Loucy (cell line): Measurements from ENCODE around the gene TOM1L2.

Experiments
- H2AFZ ChIP-seq: fragments of 200-600 bp; sonication (generic); 2 replicates; pipeline ENCODE4 v1.6.0; 2016; ENCODE audit warnings: antibody characterized with exemption, mild to moderate bottlenecking, low read length, moderate library complexity
- H3F3A ChIP-seq: fragments of 200-600 bp; 2 replicates; pipeline ENCODE4 v1.6.0; 2016; ENCODE audit warnings: antibody characterized with exemption, low read depth, mild to moderate bottlenecking
- H3K27me3 ChIP-seq: fragments of 200-600 bp; sonication (generic); 2 replicates; pipeline ENCODE4 v1.6.1; 2014; ENCODE audit warnings: low read length, mild to moderate bottlenecking; ENCODE audit not compliant: insufficient read depth, poor library complexity, severe bottlenecking
- H3K36me3 ChIP-seq: fragments of 200-600 bp; sonication (generic); 2 replicates; pipeline ENCODE4 v1.6.1; 2016; ENCODE audit warnings: low read length; ENCODE audit not compliant: insufficient read depth
- H3K4me1 ChIP-seq: fragments of 200-600 bp; sonication (generic); 2 replicates; pipeline ENCODE4 v1.5.1; 2014; ENCODE audit warnings: low read length, mild to moderate bottlenecking; ENCODE audit not compliant: insufficient read depth, poor library complexity, severe bottlenecking
- H3K4me2 ChIP-seq: fragments of 200-600 bp; sonication (generic); 2 replicates; pipeline ENCODE4 v1.6.0; 2014; ENCODE audit warnings: antibody characterized with exemption, low read length, low read depth, mild to moderate bottlenecking; ENCODE audit not compliant: poor library complexity, severe bottlenecking
- H3K4me3 ChIP-seq: fragments of 200-600 bp; sonication (generic); 2 replicates; pipeline ENCODE4 v1.5.1; 2014; ENCODE audit warnings: low read length, mild to moderate bottlenecking, mixed read lengths; ENCODE audit not compliant: poor library complexity, severe bottlenecking
- H3K79me2 ChIP-seq: fragments of 200-600 bp; sonication (generic); 2 replicates; pipeline ENCODE4 v1.6.1; 2014; ENCODE audit warnings: low read length; ENCODE audit not compliant: insufficient read depth
- H3K9ac ChIP-seq: fragments of 200-600 bp; sonication (generic); 2 replicates; pipeline ENCODE4 v1.6.0; 2014; ENCODE audit warnings: mild to moderate bottlenecking, low read depth, low read length, moderate library complexity; ENCODE audit not compliant: poor library complexity, severe bottlenecking
- H3K9me2 ChIP-seq: fragments of 200-600 bp; sonication (generic); replicated peaks from 2 replicates; pipeline ENCODE4 v1.6.1; 2016; ENCODE audit warnings: low read depth, low read length, mixed read lengths
- H3K9me3 ChIP-seq: fragments of 200-600 bp; sonication (generic); 2 replicates; pipeline ENCODE4 v1.6.1; 2014; ENCODE audit warnings: mild to moderate bottlenecking, antibody characterized with exemption, low read length, low read depth; ENCODE audit not compliant: insufficient read depth
- H4K20me1 ChIP-seq: fragments of 200-600 bp; sonication (generic); 2 replicates; pipeline ENCODE4 v1.6.0; 2014; ENCODE audit warnings: antibody characterized with exemption, low read length, mild to moderate bottlenecking; ENCODE audit not compliant: insufficient read depth, poor library complexity, severe bottlenecking
- CTCF ChIP-seq: fragments of 200-600 bp; sonication (generic); conservative IDR thresholded peaks from 2 replicates; pipeline ENCODE4 v1.5.1; 2014; ENCODE audit warnings: mild to moderate bottlenecking, antibody characterized with exemption, low read length
- EZH2phosphoT487 ChIP-seq: fragments of 200-600 bp; IDR thresholded peaks from 2 replicates; pipeline ENCODE4 v1.6.1; 2018; ENCODE audit warnings: antibody characterized with exemption, mild to moderate bottlenecking, moderate library complexity, borderline replicate concordance

The TOM1L2 gene

GRCh38 chr17:17906418-17907215, 65.6 kb downstream of the TOM1L2 start:
- Histone ChIP-seq H2AFZ (no peak overlapping the region), H3K4me3 (no peak overlapping the region), H4K20me1 (no peaks in the 10 kb centered on the region), H3K9ac (no peak overlapping the region), H3K79me2 (no peaks in the 10 kb centered on the region), H3K36me3 (no peaks in the 10 kb centered on the region), H3K27me3 (no peaks in the 10 kb centered on the region), H3K9me2 (no peaks in the 10 kb centered on the region), H3K4me1 (no peaks in the 10 kb centered on the region), H3F3A (no peaks in the 10 kb centered on the region), H3K4me2 (no peak overlapping the region), H3K9me3 (no peaks in the 10 kb centered on the region)
- TF ChIP-seq EZH2phosphoT487 = no peak
- TF ChIP-seq CTCF = no peak

- Histone ChIP-seq H3K27me3 (no peaks in the 10 kb centered on the region), H3K9me2 (no peaks in the 10 kb centered on the region), H3K9me3 (no peaks in the 10 kb centered on the region), H2AFZ (no peak overlapping the region), H4K20me1 (no peaks in the 10 kb centered on the region), H3K4me1 (no peaks in the 10 kb centered on the region), H3F3A (no peaks in the 10 kb centered on the region), H3K36me3 (no peaks in the 10 kb centered on the region), H3K4me2 (no peak overlapping the region), H3K9ac (no peak overlapping the region), H3K4me3 (no peak overlapping the region), H3K79me2 (no peaks in the 10 kb centered on the region)
- no peak for TF ChIP-seq EZH2phosphoT487
Observed at GRCh38 chr17:17905036-17905320, 67.2 kb downstream of the TOM1L2 start.

GRCh38 chr17:17904166-17905035, 67.8 kb downstream of the TOM1L2 start:
- H3K4me2 ChIP-seq = no peak overlapping the region
- no peaks in the 10 kb centered on the region for H3K4me1 ChIP-seq
- TF ChIP-seq CTCF (no peak), EZH2phosphoT487 (no peak)
- H3K27me3 ChIP-seq = no peaks in the 10 kb centered on the region
- no peaks in the 10 kb centered on the region for H3K9me2 ChIP-seq
- no peak overlapping the region for H3K4me3 ChIP-seq
- no peaks in the 10 kb centered on the region for H3K9me3 ChIP-seq
- no peak overlapping the region for H3K9ac ChIP-seq
- H3F3A ChIP-seq = no peaks in the 10 kb centered on the region
- H3K36me3 ChIP-seq = no peaks in the 10 kb centered on the region
- H2AFZ ChIP-seq = no peak overlapping the region
- H4K20me1 ChIP-seq = no peaks in the 10 kb centered on the region
- H3K79me2 ChIP-seq = no peaks in the 10 kb centered on the region
